HG03103 (cell line): Measurements from ENCODE around the gene SEL1L2.

Experiments used
- ATAC-seq: cut with Tn5 transposase; IDR thresholded peaks from one replicate; pipeline ENCODE4 v1.9.1; 2021; ENCODE audit warnings: low read depth; ENCODE audit not compliant: unreplicated experiment

The SEL1L2 gene

GRCh38 chr20:13822459-13822858 lies 168.0 kb downstream of the SEL1L2 start:
- no peak for ATAC-seq

GRCh38 chr20:13821876-13822275 lies 168.5 kb downstream of the SEL1L2 start:
- ATAC-seq, result no peak

GRCh38 chr20:13819885-13820645 lies 170.3 kb downstream of the SEL1L2 start:
- peak; percentile 84 for ATAC-seq

GRCh38 chr20:13817342-13817741 lies 173.1 kb downstream of the SEL1L2 start:
- no peak for ATAC-seq

- ATAC-seq, result no peak
These were observed 173.7 kb downstream of the SEL1L2 start for GRCh38 chr20:13816757-13817156.

- no peak for ATAC-seq
These were observed 175.7 kb downstream of the SEL1L2 start for GRCh38 chr20:13814672-13815071.

GRCh38 chr20:13813910-13814309 lies 176.5 kb downstream of the SEL1L2 start:
- no peak for ATAC-seq

GRCh38 chr20:13810446-13810845 lies 180.0 kb downstream of the SEL1L2 start:
- no peak for ATAC-seq

GRCh38 chr20:13809855-13810254 lies 180.6 kb downstream of the SEL1L2 start:
- no peak for ATAC-seq

GRCh38 chr20:13809373-13809772 lies 181.0 kb downstream of the SEL1L2 start:
- no peak for ATAC-seq

GRCh38 chr20:13800728-13801134 lies 189.7 kb downstream of the SEL1L2 start:
- no peak for ATAC-seq

GRCh38 chr20:13799974-13800373 lies 190.4 kb downstream of the SEL1L2 start:
- no peak for ATAC-seq
